Endodermal cell (in vitro differentiated cells): Measurements from ENCODE around the gene CCR8. TPM values are rescaled to one million over a fixed set of nuclear protein-coding genes. Genes with fewer than 3 reads are reported as not detected.
"Not testable (repeated sequence)": the region's sequence is repeated elsewhere in the genome, so short reads cannot be mapped to it uniquely, and the experiment has no call there.

Source experiments
- DNase-seq: peaks from one replicate; pipeline ENCODE4 v3.0.0-alpha.2; 2017
- H3K27ac ChIP-seq: 2 replicates; pipeline ENCODE4 v1.5.1; 2013; ENCODE audit warnings: mild to moderate bottlenecking, low read depth, low read length, moderate library complexity
- H3K27me3 ChIP-seq: 2 replicates; pipeline ENCODE4 v1.6.1; 2013; ENCODE audit warnings: mild to moderate bottlenecking, low read length, moderate library complexity; ENCODE audit not compliant: insufficient read depth, control insufficient read depth, poor library complexity, severe bottlenecking
- H3K36me3 ChIP-seq: 2 replicates; pipeline ENCODE4 v1.7.0; 2013; ENCODE audit warnings: mild to moderate bottlenecking, low read length, moderate library complexity; ENCODE audit not compliant: control insufficient read depth, insufficient read depth
- H3K4me1 ChIP-seq: one replicate; pipeline ENCODE4 v1.7.0; 2013; ENCODE audit warnings: low read length; ENCODE audit not compliant: control insufficient read depth, insufficient read depth
- H3K4me3 ChIP-seq: 2 replicates; pipeline ENCODE4 v1.5.1; 2013; ENCODE audit warnings: mild to moderate bottlenecking, low read length, moderate library complexity
- H3K9ac ChIP-seq: 2 replicates; pipeline ENCODE4 v1.6.1; 2013; ENCODE audit warnings: mild to moderate bottlenecking, low read length, moderate library complexity; ENCODE audit not compliant: poor library complexity, severe bottlenecking; ENCODE audit errors: extremely low read depth
- H3K9me3 ChIP-seq: 2 replicates; pipeline ENCODE4 v1.6.1; 2013; ENCODE audit warnings: mild to moderate bottlenecking, low read length, moderate library complexity; ENCODE audit not compliant: control insufficient read depth
- H3K27ac Mint-ChIP-seq: 2 replicates; pipeline ENCODE4 v1.8.0; 2020; ENCODE audit warnings: mixed read lengths
- H3K27me3 Mint-ChIP-seq: 2 replicates; pipeline ENCODE4 v1.8.0; 2021; ENCODE audit warnings: mild to moderate bottlenecking, mixed read lengths; ENCODE audit not compliant: insufficient read depth
- H3K36me3 Mint-ChIP-seq: 2 replicates; pipeline ENCODE4 v1.8.0; 2020; ENCODE audit warnings: low read depth, mixed read lengths
- H3K4me1 Mint-ChIP-seq: 2 replicates; pipeline ENCODE4 v1.8.0; 2020; ENCODE audit warnings: mixed read lengths
- H3K4me3 Mint-ChIP-seq: 2 replicates; pipeline ENCODE4 v1.8.0; 2020; ENCODE audit warnings: mild to moderate bottlenecking, moderate library complexity, mixed read lengths
- H3K9me3 Mint-ChIP-seq: 2 replicates; pipeline ENCODE4 v1.8.0; 2020; ENCODE audit warnings: mild to moderate bottlenecking, mixed read lengths
- CTCF ChIP-seq: fragments of 200-600 bp; sonication (generic); conservative IDR thresholded peaks from 2 replicates; pipeline ENCODE4 v1.5.0; 2021; ENCODE audit warnings: antibody characterized with exemption, mild to moderate bottlenecking
- WGBS, 2 experiments: methylation state at CpG; one replicate each; pipeline versions ENCODE4 v1.1.5 to v1.1.7; 2013; ENCODE audit warnings: missing lambda C conversion rate in 2 of 2, mixed read lengths in 1 of 2; ENCODE audit not compliant: insufficient coverage in 1 of 2, insufficient read length in 1 of 2; 5-methylcytosine and 5-hydroxymethylcytosine counted together
- total RNA-seq, 2 donors: library from RNA; stranded (reverse); fragmentation: NEBNext Ultra II Directional in 1 of 2; extraction: Animal tissue kit (Norgen Biotek cat#: 25700) in 1 of 2; gene quantifications; 2 replicates in 1 of 2; 3 replicates in 1 of 2; pipeline ENCODE4 v1.2.1, GENCODE V29; 2021

Gene CCR8
- total RNA-seq, 2 donors from 2014 or later: 0.22 TPM; not detected in 1

- Histone ChIP-seq H3K27me3 (no peaks in the 10 kb centered on the region), H3K4me1 (no peaks in the 10 kb centered on the region), H3K36me3 (no peaks in the 10 kb centered on the region), H3K9me3 (no peaks in the 10 kb centered on the region), H3K27ac (no peak overlapping the region), H3K9ac (no peak overlapping the region), H3K4me3 (no peak overlapping the region)
- TF ChIP-seq CTCF: no peak
- Mint-ChIP-seq H3K36me3 (no peaks in the 10 kb centered on the region), H3K27ac (no peak overlapping the region), H3K4me3 (no peak overlapping the region), H3K27me3 (peaks cover 3% of the 10 kb centered on the region), H3K4me1 (no peaks in the 10 kb centered on the region), H3K9me3 (peaks cover 2% of the 10 kb centered on the region)
- DNase-seq: no peak
- 98 to 100% methylated on average over 1 to 2 of the region's 2 CpGs for WGBS, 2 experiments
These were observed 33.3 kb downstream of the CCR8 start for GRCh38 chr3:39362812-39363211.

GRCh38 chr3:39370450-39370849 lies 40.9 kb downstream of the CCR8 start:
- not testable (repeated sequence) for H3K4me1 ChIP-seq, H3K4me1 Mint-ChIP-seq, H3K27me3 ChIP-seq, DNase-seq, H3K27ac Mint-ChIP-seq, H3K36me3 ChIP-seq, H3K4me3 Mint-ChIP-seq, H3K36me3 Mint-ChIP-seq, H3K4me3 ChIP-seq, H3K9me3 ChIP-seq, H3K9ac ChIP-seq, H3K27me3 Mint-ChIP-seq, H3K27ac ChIP-seq
- peaks cover 42% of the 10 kb centered on the region for H3K9me3 Mint-ChIP-seq
- WGBS, 2 experiments: 82 to 89% methylated on average over 2 to 3 of the region's 4 CpGs

GRCh38 chr3:39372833-39373232 lies 43.3 kb downstream of the CCR8 start:
- H3K36me3 ChIP-seq: no peaks in the 10 kb centered on the region
- H3K27ac ChIP-seq: no peak overlapping the region
- no peak overlapping the region for H3K4me3 Mint-ChIP-seq
- H3K27me3 Mint-ChIP-seq: peaks cover 3% of the 10 kb centered on the region
- DNase-seq: no peak
- H3K27ac Mint-ChIP-seq: no peak overlapping the region
- H3K4me1 Mint-ChIP-seq: peaks cover 9% of the 10 kb centered on the region
- no peak overlapping the region for H3K9ac ChIP-seq
- peaks cover 40% of the 10 kb centered on the region for H3K9me3 Mint-ChIP-seq
- no peaks in the 10 kb centered on the region for H3K27me3 ChIP-seq
- H3K4me3 ChIP-seq: no peak overlapping the region
- no peaks in the 10 kb centered on the region for H3K4me1 ChIP-seq
- peaks cover 9% of the 10 kb centered on the region for H3K36me3 Mint-ChIP-seq
- TF ChIP-seq CTCF: no peak
- peaks cover 5% of the 10 kb centered on the region for H3K9me3 ChIP-seq

GRCh38 chr3:39376959-39377634 lies 47.6 kb downstream of the CCR8 start:
- H3K27me3 Mint-ChIP-seq: no peaks in the 10 kb centered on the region
- DNase-seq: no peak
- Histone ChIP-seq H3K4me1 (no peaks in the 10 kb centered on the region), H3K36me3 (no peaks in the 10 kb centered on the region), H3K9ac (no peak overlapping the region), H3K27me3 (no peaks in the 10 kb centered on the region), H3K27ac (no peak overlapping the region), H3K4me3 (no peak overlapping the region), H3K9me3 (peaks cover 5% of the 10 kb centered on the region)
- H3K27ac Mint-ChIP-seq: no peak overlapping the region
- no peak overlapping the region for H3K4me3 Mint-ChIP-seq
- peaks cover 11% of the 10 kb centered on the region for H3K4me1 Mint-ChIP-seq
- peaks cover 9% of the 10 kb centered on the region for H3K36me3 Mint-ChIP-seq
- WGBS, 2 experiments: 56 to 60% methylated on average over 5 of the region's 5 CpGs
- no peak for TF ChIP-seq CTCF
- peaks cover 15% of the 10 kb centered on the region for H3K9me3 Mint-ChIP-seq
